SU-DHL-6 (cell line): ENCODE results near the gene ATF3.

Source experiments
- H2AFZ ChIP-seq: fragments of 200-600 bp; sonication (generic); 2 replicates; pipeline ENCODE4 v1.6.1; 2014; ENCODE audit warnings: low read depth, mild to moderate bottlenecking, moderate library complexity, mixed read lengths, antibody characterized with exemption, low read length; ENCODE audit not compliant: severe bottlenecking
- H3F3A ChIP-seq: fragments of 200-600 bp; shearing (Covaris generic); 2 replicates; pipeline ENCODE4 v1.6.0; 2016; ENCODE audit warnings: antibody characterized with exemption, mild to moderate bottlenecking; ENCODE audit not compliant: insufficient read depth
- H3K27ac ChIP-seq: fragments of 200-600 bp; sonication (generic); 2 replicates; pipeline ENCODE4 v1.5.1; 2016; ENCODE audit warnings: low read depth, mild to moderate bottlenecking, low read length, moderate library complexity, mixed read lengths
- H3K27me3 ChIP-seq: fragments of 200-600 bp; sonication (generic), shearing (Covaris generic); 2 replicates; pipeline ENCODE4 v1.6.0; 2014; ENCODE audit warnings: mild to moderate bottlenecking, low read length
- H3K36me3 ChIP-seq: fragments of 200-600 bp; sonication (generic); 2 replicates; pipeline ENCODE4 v1.6.1; 2014; ENCODE audit warnings: mild to moderate bottlenecking, low read length, mixed read lengths
- H3K4me2 ChIP-seq: fragments of 300-600, 200-600 bp; shearing (Covaris generic), sonication (generic); 2 replicates; pipeline ENCODE4 v1.6.0; 2014; ENCODE audit warnings: low read length, low read depth, mild to moderate bottlenecking; ENCODE audit not compliant: poor library complexity, severe bottlenecking
- H3K4me3 ChIP-seq: fragments of 200-600 bp; sonication (generic); 2 replicates; pipeline ENCODE4 v1.5.1; 2014; ENCODE audit warnings: antibody characterized with exemption, low read length, mild to moderate bottlenecking, mixed read lengths; ENCODE audit not compliant: insufficient read depth, poor library complexity, severe bottlenecking
- H3K79me2 ChIP-seq: fragments of 200-600 bp; sonication (generic); 2 replicates; pipeline ENCODE4 v1.6.1; 2014; ENCODE audit warnings: mild to moderate bottlenecking, low read length, moderate library complexity; ENCODE audit not compliant: insufficient read depth
- H3K9ac ChIP-seq: fragments of 200-600 bp; sonication (generic); 2 replicates; pipeline ENCODE4 v1.7.0; 2014; ENCODE audit warnings: mild to moderate bottlenecking, low read length
- H3K9me2 ChIP-seq: fragments of 200-600 bp; sonication (generic); replicated peaks from 2 replicates; pipeline ENCODE4 v1.6.1; 2014; ENCODE audit warnings: low read length; ENCODE audit not compliant: insufficient read depth
- H3K9me3 ChIP-seq: fragments of 200-600 bp; sonication (generic); 2 replicates; pipeline ENCODE4 v1.6.1; 2014; ENCODE audit warnings: low read length, mixed read lengths; ENCODE audit not compliant: insufficient read depth
- H4K20me1 ChIP-seq: fragments of 200-600 bp; sonication (generic); 2 replicates; pipeline ENCODE4 v1.6.1; 2014; ENCODE audit warnings: low read depth, mild to moderate bottlenecking, antibody characterized with exemption, low read length, moderate library complexity, mixed read lengths
- CTCF ChIP-seq: fragments of 200-600 bp; sonication (generic); IDR thresholded peaks from one replicate; pipeline ENCODE4 v1.5.1; 2017; ENCODE audit warnings: antibody characterized with exemption, mild to moderate bottlenecking, low read length, moderate library complexity; ENCODE audit not compliant: insufficient read depth, poor library complexity, severe bottlenecking
- EZH2phosphoT487 ChIP-seq: fragments of 200-600 bp; sonication (generic), shearing (Covaris generic); conservative IDR thresholded peaks from 2 replicates; pipeline ENCODE4 v1.6.1; 2018; ENCODE audit warnings: mild to moderate bottlenecking, antibody characterized with exemption, low read length, moderate library complexity, mixed read lengths

ATF3 gene

GRCh38 chr1:212629450-212630157, 21.0 kb downstream of the ATF3 start:
- no peaks in the 10 kb centered on the region for H3F3A ChIP-seq
- no peak overlapping the region for H3K4me2 ChIP-seq
- no peak for TF ChIP-seq CTCF
- TF ChIP-seq EZH2phosphoT487, result no peak

GRCh38 chr1:212630158-212630900, 21.8 kb downstream of the ATF3 start:
- Histone ChIP-seq H3K9me3 (no peaks in the 10 kb centered on the region), H3K79me2 (no peaks in the 10 kb centered on the region), H3K4me2 (no peak overlapping the region), H3K4me3 (no peak overlapping the region), H3K9me2 (no peaks in the 10 kb centered on the region), H2AFZ (no peak overlapping the region), H3K36me3 (no peaks in the 10 kb centered on the region), H4K20me1 (no peaks in the 10 kb centered on the region), H3K9ac (no peak overlapping the region), H3F3A (no peaks in the 10 kb centered on the region), H3K27me3 (no peaks in the 10 kb centered on the region), H3K27ac (no peak overlapping the region)
- TF ChIP-seq EZH2phosphoT487, result no peak
- peak; percentile 53 for TF ChIP-seq CTCF

More at GRCh38 chr1:212629450-212630157, 21.0 kb downstream of the ATF3 start:
- Histone ChIP-seq H3K9ac (no peak overlapping the region), H3K27me3 (no peaks in the 10 kb centered on the region), H3K4me3 (no peak overlapping the region), H3K27ac (no peak overlapping the region), H4K20me1 (no peaks in the 10 kb centered on the region), H3K36me3 (no peaks in the 10 kb centered on the region), H3K9me2 (no peaks in the 10 kb centered on the region), H2AFZ (no peak overlapping the region), H3K79me2 (no peaks in the 10 kb centered on the region), H3K9me3 (no peaks in the 10 kb centered on the region)

GRCh38 chr1:212633161-212633560, 24.6 kb downstream of the ATF3 start:
- no peak overlapping the region for H3K4me3 ChIP-seq
- H3K27ac ChIP-seq, result no peak overlapping the region
- H3K9me2 ChIP-seq, result no peaks in the 10 kb centered on the region
- no peaks in the 10 kb centered on the region for H3F3A ChIP-seq
- no peaks in the 10 kb centered on the region for H3K27me3 ChIP-seq
- H4K20me1 ChIP-seq, result no peaks in the 10 kb centered on the region
- no peak overlapping the region for H2AFZ ChIP-seq
- H3K79me2 ChIP-seq, result no peaks in the 10 kb centered on the region
- H3K36me3 ChIP-seq, result no peaks in the 10 kb centered on the region
- no peaks in the 10 kb centered on the region for H3K9me3 ChIP-seq
- H3K9ac ChIP-seq, result no peak overlapping the region
- no peak for TF ChIP-seq EZH2phosphoT487
- no peak for TF ChIP-seq CTCF
- no peak overlapping the region for H3K4me2 ChIP-seq
